NAMALWA (cell line): ENCODE measurements around the gene ALPK3.
A peak's percentile ranks its signal among the peaks of the same experiment; 100 is the strongest.

ENCODE experiments used
- DNase-seq: peaks from one replicate; pipeline ENCODE4 v3.0.0-alpha.2; 2015; ENCODE audit warnings: low spot score

ALPK3 gene

GRCh38 chr15:84845631-84846030 lies 28.5 kb downstream of the ALPK3 start:
- DNase-seq: peak; percentile 68

- DNase-seq: no peak
Measured at GRCh38 chr15:84846269-84846668, 29.1 kb downstream of the ALPK3 start.

GRCh38 chr15:84847382-84847781 lies 30.2 kb downstream of the ALPK3 start:
- DNase-seq: no peak

- DNase-seq: no peak
Measured at GRCh38 chr15:84852212-84852611, 35.1 kb downstream of the ALPK3 start.

GRCh38 chr15:84855136-84855535 lies 38.0 kb downstream of the ALPK3 start:
- DNase-seq: no peak

- DNase-seq: no peak
Measured at GRCh38 chr15:84855765-84856164, 38.6 kb downstream of the ALPK3 start.

GRCh38 chr15:84856731-84857417 lies 39.7 kb downstream of the ALPK3 start:
- DNase-seq: no peak

- DNase-seq: no peak
Measured at GRCh38 chr15:84857418-84858004, 40.4 kb downstream of the ALPK3 start.

GRCh38 chr15:84858231-84858630 lies 41.1 kb downstream of the ALPK3 start:
- DNase-seq: no peak

- DNase-seq: no peak
Measured at GRCh38 chr15:84859144-84859543, 42.0 kb downstream of the ALPK3 start.

- no peak for DNase-seq
Measured at GRCh38 chr15:84859651-84860050, 42.5 kb downstream of the ALPK3 start.

GRCh38 chr15:84861781-84862180 lies 44.6 kb downstream of the ALPK3 start:
- no peak for DNase-seq

- no peak for DNase-seq
Measured at GRCh38 chr15:84862214-84862975, 45.2 kb downstream of the ALPK3 start.

- DNase-seq: no peak
Measured at GRCh38 chr15:84863565-84864443, 46.6 kb downstream of the ALPK3 start.

GRCh38 chr15:84864444-84864795 lies 47.3 kb downstream of the ALPK3 start:
- DNase-seq: no peak

GRCh38 chr15:84865074-84865569 lies 48.0 kb downstream of the ALPK3 start:
- no peak for DNase-seq

- DNase-seq: no peak
Measured at GRCh38 chr15:84868037-84868880, 51.1 kb downstream of the ALPK3 start.

- DNase-seq: no peak
Measured at GRCh38 chr15:84869510-84869909, 52.4 kb downstream of the ALPK3 start.

- DNase-seq: no peak
Measured at GRCh38 chr15:84871428-84871985, 54.4 kb downstream of the ALPK3 start.

GRCh38 chr15:84872009-84872910 lies 55.1 kb downstream of the ALPK3 start:
- DNase-seq: no peak
